ENCODE results near the gene SLC7A6OS. TPM values are rescaled to one million over a fixed set of nuclear protein-coding genes. Genes with fewer than 3 reads are reported as not detected.

SLC7A6OS gene
- total and polyA plus RNA-seq, 10 of the 15 experiments (the other 5 are each of a cell fraction or from before 2014, with no cell fraction given): 2.9 to 27.4 (median 16.9) TPM

DNA sequence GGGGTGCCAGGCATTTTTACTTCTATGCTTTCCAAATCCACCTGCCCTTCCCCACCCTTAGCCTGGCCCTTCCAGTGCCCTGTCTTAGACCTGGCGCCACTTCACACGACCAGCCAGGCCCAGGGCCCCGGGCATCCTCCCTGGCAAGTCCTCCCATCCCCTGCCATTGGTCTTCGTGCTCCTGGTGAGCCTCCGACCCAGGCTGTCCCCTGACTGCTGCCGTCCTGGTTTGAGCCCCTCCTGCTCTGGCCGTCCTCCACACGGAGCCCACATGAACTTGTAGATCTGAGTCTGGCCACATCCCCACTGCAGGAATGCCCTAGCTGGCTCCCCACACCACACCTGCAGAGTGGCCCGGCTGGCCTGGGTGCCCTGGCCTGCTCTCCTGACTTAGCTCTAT lies 44.1 kb upstream of the SLC7A6OS start:
- in situ Hi-C loops (cut with MboI): no loop called here
- ChIA-PET RAD21 (ENCODE audit: unreplicated experiment) (interaction anchor here (1.2 to 1.3 kb wide), 2 partner anchors 26 to 93 kb away, joined by 3 read pairs; no protein-coding TSS in a partner anchor), POLR2A (no interaction called here), SMC1A (ENCODE audit: uncharacterized antibody, unreplicated experiment) (no interaction called here), CTCF (interaction anchor here (2.0 to 4.6 kb wide), 2 partner anchors 15 to 94 kb away, joined by 5 to 16 read pairs; no protein-coding TSS in a partner anchor)
- no peaks in the 10 kb centered on the region for H3K9me3 ChIP-seq (replicated peaks; ENCODE audit: control insufficient read depth, insufficient read depth, low read length)
- H3K27me3 ChIP-seq (replicated peaks in 1 of 2; ENCODE audit: control insufficient read depth in 2 of 2, insufficient read depth in 2 of 2, low read length in 1 of 2): no peaks in the 10 kb centered on the region
- no peak overlapping the region for H3K4me3 ChIP-seq
- H3K4me2 ChIP-seq (ENCODE audit: control insufficient read depth, insufficient read depth): no peak overlapping the region
- TF ChIP-seq FOS (IDR thresholded peaks at IDR 0.05; ENCODE audit: borderline replicate concordance, extremely low read depth, insufficient read length) (no peak), SRF (IDR thresholded peaks at IDR 0.05; ENCODE audit: low read depth in 2 of 2, low read length in 2 of 2) (no peak), NKRF (conservative IDR thresholded peaks at IDR 0.05) (no peak), PRDM15 (CRISPR knock-in tag; IDR thresholded peaks at IDR 0.05) (no peak), GATAD2B (conservative IDR thresholded peaks at IDR 0.05; ENCODE audit: low read depth) (no peak), ZZZ3 (IDR thresholded peaks at IDR 0.05; ENCODE audit: control insufficient read depth, insufficient read length, low read depth) (no peak), CHD4 (IDR thresholded peaks at IDR 0.05) (no peak), ATF3 (IDR thresholded peaks at IDR 0.05; ENCODE audit: borderline replicate concordance, extremely low read depth, low read depth, low read length) (no peak), ZNF24 (IDR thresholded peaks at IDR 0.05) (no peak)
- TF ChIP-seq, protein P1, sequence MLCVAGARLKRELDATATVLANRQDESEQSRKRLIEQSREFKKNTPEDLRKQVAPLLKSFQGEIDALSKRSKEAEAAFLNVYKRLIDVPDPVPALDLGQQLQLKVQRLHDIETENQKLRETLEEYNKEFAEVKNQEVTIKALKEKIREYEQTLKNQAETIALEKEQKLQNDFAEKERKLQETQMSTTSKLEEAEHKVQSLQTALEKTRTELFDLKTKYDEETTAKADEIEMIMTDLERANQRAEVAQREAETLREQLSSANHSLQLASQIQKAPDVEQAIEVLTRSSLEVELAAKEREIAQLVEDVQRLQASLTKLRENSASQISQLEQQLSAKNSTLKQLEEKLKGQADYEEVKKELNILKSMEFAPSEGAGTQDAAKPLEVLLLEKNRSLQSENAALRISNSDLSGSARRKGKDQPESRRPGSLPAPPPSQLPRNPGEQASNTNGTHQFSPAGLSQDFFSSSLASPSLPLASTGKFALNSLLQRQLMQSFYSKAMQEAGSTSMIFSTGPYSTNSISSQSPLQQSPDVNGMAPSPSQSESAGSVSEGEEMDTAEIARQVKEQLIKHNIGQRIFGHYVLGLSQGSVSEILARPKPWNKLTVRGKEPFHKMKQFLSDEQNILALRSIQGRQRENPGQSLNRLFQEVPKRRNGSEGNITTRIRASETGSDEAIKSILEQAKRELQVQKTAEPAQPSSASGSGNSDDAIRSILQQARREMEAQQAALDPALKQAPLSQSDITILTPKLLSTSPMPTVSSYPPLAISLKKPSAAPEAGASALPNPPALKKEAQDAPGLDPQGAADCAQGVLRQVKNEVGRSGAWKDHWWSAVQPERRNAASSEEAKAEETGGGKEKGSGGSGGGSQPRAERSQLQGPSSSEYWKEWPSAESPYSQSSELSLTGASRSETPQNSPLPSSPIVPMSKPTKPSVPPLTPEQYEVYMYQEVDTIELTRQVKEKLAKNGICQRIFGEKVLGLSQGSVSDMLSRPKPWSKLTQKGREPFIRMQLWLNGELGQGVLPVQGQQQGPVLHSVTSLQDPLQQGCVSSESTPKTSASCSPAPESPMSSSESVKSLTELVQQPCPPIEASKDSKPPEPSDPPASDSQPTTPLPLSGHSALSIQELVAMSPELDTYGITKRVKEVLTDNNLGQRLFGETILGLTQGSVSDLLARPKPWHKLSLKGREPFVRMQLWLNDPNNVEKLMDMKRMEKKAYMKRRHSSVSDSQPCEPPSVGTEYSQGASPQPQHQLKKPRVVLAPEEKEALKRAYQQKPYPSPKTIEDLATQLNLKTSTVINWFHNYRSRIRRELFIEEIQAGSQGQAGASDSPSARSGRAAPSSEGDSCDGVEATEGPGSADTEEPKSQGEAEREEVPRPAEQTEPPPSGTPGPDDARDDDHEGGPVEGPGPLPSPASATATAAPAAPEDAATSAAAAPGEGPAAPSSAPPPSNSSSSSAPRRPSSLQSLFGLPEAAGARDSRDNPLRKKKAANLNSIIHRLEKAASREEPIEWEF (IDR thresholded peaks at IDR 0.05; ENCODE audit: insufficient replicate concordance, low read depth, low read length): no peak
- H3K9ac ChIP-seq (ENCODE audit: control insufficient read depth, insufficient read depth, low read length): no peak overlapping the region
- no peaks in the 10 kb centered on the region for H3K79me2 ChIP-seq (ENCODE audit: control insufficient read depth, insufficient read depth, low read length)
- DNase-seq (ENCODE audit: low read depth, low spot score) (no peak), FAIRE-seq (no peak), ATAC-seq (no peak)
- 98% methylated on average over 8 of the region's 9 CpGs for WGBS (ENCODE audit: insufficient coverage, insufficient replicate concordance, low lambda C conversion rate, missing lambda C conversion rate)
- BruUV-seq (replicated peaks): no TSS peak
- no peak overlapping the region for H3K27ac ChIP-seq (ENCODE audit: control insufficient read depth, insufficient read depth)
- H3K36me3 ChIP-seq (ENCODE audit: control insufficient read depth in 2 of 2, insufficient read depth in 2 of 2, low read length in 1 of 2): peaks cover 30 to 46% of the 10 kb centered on the region in 2 experiments
- H3K4me1 ChIP-seq (ENCODE audit: control insufficient read depth, insufficient read depth, low read length): peaks cover 23% of the 10 kb centered on the region
- intact Hi-C loops (cut with micrococcal nuclease; ENCODE audit: unreplicated experiment): no loop called here
- no peak overlapping the region for H2AFZ ChIP-seq (ENCODE audit: control insufficient read depth, low read depth, low read length)
- H4K20me1 ChIP-seq (ENCODE audit: control insufficient read depth, insufficient read depth): no peaks in the 10 kb centered on the region
